GM21528 (cell line): ENCODE measurements around the gene ANGPTL5.
"Not testable (repeated sequence)": the region's sequence is repeated elsewhere in the genome, so short reads cannot be mapped to it uniquely, and the experiment has no call there.

Experiments used
- ATAC-seq: cut with Tn5 transposase; IDR thresholded peaks from one replicate; pipeline ENCODE4 v1.9.1; 2021; ENCODE audit warnings: mild to moderate bottlenecking, moderate library complexity; ENCODE audit not compliant: unreplicated experiment, low FRiP score

Gene ANGPTL5

DNA sequence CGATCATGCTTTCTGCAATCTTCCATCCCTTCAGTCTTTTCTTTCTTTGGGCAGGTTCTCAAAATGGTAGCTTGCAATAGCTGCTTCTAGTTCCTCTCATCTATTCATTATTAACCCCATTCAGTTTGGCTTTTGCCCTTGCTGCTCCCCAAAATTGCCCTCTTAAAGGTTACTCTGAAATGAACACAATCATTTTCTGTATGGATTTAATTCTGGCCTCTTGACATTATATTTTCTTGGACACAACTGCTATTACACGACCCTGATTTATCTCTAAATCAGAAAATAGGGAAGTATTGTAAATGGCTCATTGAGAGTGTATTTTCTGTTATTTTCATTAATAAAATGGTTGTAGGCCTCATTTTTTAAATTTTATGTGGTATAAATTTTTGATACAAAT is at the start of gene ANGPTL5:
Gene ANGPTL5, minus strand, starts transcription at position 101 of the 400 bp plus-strand sequence. CDS start 8,613 bp downstream, outside the sequence.
- no peak for ATAC-seq

DNA sequence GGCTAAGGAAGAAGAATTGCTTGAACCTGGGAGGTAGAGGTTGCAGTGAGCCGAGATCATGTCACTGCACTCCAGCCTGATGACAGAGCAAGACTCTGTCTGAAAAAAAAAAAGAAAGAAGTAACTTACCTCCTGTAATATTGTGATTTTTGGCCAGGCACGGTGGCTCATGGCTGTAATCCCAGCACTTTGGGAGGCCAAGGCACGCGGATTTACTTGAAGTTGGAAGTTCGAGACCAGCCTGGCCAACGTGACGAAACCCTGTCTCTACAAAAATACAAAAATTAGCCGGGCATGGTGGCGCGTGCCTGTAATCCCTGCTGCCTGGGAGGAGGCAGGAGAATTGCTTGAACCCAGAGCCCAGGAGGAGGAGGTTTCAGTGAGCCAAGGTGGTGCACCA is 47.9 kb upstream of the ANGPTL5 start:
- not testable (repeated sequence) for ATAC-seq

DNA sequence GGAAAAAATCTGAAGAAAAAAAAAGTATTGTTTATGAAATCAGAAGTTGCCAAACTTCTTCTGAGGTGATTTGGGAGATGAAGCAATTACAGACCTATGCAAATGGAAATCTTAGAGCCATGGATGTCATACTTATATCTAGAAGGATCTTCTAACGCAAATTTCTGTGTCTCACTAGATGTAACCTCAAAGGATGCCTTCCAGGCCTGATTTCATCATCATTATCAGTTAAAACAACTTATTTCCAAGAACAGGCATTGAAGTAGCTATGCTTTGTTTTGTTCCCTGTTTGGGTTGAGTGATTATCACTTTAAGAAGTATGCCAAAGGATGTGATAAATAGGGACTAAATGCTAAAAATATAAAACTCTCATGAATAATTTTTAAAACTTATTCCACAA is 43.9 kb upstream of the ANGPTL5 start:
- ATAC-seq, result no peak

DNA sequence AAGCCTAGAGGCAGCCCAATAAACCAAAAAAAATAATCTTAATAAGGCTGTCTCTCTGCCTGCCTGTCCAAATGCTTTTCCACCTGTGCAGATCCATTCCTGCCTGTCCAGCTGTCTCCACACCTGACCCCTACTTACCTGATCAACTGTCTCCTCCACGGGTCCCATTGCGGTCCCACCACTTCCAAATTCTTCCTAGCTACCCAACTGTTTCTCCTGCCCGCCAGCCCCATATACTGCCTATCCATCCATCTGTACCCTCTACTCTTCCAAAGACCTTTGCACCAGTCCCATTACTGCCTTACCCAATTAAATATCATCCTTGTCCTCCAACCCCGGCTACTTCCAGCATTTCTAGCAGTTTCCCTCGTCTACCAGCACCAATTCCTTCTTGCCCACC is 39.4 kb upstream of the ANGPTL5 start:
- ATAC-seq, result no peak

DNA sequence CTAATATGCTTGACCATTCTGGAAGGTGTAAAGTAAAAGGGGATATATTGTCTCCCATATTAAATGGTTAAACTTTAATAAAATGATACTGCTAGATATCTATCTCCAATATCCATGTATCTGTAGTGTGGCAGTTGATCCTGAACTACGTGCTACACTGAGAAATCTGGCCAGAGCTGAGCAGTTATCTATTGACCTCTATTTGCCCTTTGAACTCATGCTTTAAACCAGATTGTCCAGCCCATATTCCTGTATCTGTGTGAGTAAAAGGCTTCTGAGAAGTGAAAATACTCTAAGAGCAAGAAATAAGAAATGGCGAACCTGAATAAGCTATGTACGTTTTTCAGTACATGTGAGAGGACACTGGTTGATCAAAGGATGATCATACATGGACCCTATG is 39.0 kb upstream of the ANGPTL5 start:
- ATAC-seq, result no peak

DNA sequence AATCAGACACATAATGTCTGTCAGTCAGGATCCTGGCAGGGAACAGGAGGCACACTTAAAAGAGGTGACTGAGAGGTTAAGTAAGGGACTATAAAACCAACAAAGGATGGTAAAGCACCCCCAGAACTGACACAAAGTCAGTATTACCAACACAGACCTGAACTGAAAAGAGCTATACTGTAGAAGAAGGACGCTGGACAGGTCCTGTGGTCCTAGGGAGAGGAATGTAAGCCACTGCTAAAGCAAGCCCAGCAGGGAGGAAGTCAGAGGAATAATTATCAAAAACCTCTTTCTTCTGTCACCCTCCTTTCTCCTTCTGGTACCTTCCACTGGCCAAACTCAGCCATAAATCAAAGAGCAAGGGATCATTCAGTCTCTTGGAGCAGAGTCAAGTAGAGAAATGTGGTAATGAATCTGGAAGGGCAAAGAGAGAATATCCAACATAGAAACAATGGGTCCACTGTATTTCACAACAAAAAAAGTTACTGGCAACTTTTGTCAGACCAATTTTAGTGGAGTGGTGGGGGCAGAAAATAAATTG is 33.4 kb upstream of the ANGPTL5 start:
- no peak for ATAC-seq

DNA sequence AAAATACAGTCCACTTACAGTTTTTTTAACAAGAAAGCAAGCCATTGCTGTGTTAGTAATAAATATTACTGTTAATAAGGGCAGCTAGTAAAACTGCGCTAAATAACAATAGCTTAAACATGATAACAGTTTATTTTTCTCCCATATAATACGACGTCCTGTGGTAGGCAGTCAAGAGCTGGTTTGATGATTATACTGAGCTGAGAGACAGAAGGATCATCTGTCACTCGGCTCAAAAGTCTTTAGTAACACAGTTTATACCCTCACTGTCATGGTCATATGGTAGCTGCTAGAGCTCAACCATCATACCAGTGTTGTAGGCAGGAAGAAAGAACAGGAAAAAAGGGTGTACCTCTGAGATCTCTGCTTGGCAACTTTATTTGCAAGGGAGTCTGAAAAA is 29.1 kb upstream of the ANGPTL5 start:
- no peak for ATAC-seq

DNA sequence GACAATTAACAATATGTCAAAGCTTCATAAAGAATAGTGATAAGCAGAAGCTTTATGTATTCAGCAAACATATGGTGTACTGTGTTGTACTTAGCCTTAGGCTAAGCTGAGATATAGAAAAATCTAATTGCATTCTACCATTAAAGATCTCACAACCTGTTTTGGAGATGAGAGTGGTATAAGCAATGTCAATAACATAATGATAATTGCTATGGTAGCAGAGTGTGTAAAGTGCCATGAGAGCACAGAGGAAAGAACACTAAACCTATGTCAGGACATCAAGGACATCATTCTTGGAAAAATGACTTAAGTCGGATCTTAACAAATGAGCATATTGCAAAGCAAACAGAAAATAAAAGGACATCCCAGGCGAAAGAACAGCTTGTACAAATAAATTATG is 28.6 kb upstream of the ANGPTL5 start:
- ATAC-seq, result no peak

DNA sequence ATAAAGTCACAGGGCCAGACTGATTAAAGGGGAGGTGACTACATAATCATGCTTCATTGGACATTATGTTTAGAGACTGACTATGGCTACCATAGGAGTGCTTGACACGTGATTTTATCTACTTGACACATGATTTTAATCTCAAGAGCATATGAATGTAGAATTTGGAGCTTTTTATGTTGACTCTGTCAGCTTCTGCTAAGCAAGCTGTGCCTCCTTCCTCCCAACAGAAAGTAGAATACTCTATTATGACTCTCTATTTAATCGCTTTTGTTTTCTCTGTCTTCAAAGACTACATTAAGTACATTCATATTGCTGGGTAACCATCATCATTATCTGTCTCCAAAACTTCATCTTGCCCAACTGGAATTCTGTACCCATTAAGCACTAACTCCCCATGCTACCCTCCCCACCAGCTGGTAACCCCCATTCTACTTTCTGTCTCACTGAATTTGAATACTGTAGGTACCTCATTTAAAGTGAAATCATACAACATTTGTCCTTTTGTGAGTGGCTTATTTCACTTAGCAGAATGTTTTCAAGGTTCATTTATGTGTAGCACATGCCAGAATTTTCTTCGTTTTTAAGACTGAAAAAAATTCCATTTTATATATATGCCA is 24.7 kb upstream of the ANGPTL5 start:
- no peak for ATAC-seq

DNA sequence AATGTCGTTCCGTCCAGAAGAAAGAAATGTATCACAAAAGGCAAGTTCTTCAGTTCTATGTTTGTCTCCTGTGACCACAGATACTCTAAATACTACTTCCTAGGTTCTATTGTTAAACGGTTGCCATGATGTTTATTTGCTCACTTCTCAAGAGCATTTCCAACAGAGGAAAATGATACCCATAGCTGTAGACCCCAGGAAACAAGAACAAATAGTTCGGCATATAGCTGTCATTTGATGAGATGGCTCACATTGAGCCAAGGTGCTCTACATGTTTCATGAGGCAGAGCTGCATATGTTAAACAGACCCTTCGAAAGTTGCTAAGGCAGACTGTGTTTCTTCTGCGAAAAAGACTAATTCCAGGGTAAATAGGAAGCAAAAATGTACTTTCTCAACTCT is 15.4 kb upstream of the ANGPTL5 start:
- no peak for ATAC-seq

DNA sequence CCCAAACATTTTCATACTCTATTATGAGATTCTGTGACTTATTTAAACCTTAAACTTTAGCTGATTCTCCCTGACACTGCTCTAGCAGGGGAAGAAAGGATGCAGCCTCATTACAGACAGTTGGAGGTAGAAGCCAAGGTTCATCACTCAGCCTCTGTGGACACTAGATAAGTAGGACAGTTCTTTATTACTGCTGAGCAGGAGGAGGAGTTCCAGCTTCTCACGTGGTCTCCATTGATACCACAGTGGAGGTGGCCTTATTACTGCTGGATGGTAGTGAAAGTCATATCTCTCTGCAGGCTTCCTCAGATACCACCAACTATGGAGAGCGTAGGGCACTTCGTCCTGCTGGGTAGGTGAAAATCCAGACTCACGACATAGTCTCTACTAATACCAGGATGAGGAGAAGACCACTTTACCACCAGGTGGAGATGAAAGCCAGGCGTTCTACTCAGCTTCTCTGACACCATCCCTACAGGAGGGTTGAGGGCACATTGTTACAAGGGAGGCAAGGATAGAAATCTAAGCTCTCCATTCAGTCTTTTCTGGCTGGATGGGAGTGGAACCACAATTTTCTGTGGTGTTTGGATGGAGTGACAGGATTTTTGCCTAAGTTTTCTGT is 13.1 kb upstream of the ANGPTL5 start:
- ATAC-seq, result no peak

DNA sequence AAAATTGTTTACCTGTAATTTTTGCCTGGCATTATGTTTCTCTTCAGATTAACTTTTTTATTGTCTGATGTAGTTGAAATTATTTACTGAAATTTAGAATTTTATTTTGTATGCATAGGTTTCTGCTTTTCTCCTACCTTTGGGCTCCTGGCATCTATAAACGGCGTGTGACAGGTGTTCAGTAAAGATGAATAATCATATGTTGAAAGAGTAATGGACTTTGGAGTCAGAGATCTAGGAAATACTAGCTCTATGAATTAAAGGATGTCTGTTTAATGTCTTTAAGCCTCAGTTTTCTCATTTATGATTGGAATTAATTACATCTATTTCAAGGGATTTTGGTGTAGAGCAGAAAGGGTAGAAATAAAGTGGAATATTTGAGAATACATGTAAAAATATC is 7.2 kb upstream of the ANGPTL5 start:
- ATAC-seq, result no peak

DNA sequence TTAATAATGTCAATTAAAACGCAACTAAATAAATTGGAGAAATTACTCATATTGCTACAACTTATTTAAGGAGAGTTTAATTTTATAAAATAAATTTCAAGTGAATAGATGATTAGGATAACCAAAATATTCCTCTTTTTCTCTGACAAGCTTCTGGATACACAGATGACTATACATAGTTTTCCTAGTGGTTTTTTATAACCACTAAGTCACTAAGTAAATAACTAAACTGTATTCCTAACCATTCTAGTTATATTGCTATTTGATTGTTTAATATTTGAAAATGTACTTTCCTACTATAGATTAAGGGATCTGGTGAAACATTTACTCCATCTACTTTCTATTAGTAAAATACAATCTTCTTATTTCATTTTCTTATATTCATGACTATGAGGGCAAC is 4.7 kb upstream of the ANGPTL5 start:
- ATAC-seq, result no peak

DNA sequence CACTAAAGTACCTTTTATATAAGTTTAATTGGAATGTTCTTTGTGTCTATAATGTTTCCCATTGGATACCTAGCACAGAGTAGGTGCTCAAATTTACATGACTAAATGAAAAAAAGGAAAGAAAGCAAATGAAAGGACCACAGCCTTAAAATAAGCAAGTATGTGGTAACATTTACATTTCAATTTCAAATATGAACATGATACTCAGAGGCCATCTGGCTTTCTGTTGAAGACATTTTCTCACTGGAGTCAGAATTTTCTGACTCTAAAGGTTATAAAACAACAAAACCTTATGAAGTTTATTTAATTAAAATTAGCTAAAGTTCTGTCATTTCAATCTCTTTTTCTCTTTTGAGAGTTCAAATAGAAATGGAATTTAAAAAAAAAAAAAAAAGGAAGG is 904 bp upstream of the ANGPTL5 start:
- no peak for ATAC-seq

DNA sequence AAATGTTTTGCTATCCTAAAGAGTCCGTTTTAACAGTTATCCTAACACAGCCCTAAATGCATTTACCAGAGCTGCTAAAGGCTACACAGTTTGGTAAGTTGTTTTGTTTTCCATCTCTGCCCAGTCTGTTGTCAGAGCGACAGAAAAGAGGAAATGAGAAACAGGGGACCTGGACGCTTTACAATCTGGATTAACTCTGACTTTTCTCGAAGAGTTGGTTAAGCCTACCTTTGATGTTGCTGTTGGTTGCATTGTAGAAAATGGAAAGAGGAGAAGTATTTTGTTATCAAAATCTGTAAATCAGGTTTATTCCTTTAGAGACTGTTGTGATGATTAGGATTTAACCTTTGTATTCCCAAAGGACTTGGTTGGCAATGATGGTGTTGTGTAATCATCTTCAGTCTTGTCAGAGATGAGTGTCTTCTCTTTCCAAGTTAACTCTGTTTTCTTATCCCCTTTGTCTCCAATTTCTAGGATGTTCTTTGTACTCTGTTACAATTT is 481 bp downstream of the ANGPTL5 start:
- peak; percentile 39 for ATAC-seq

DNA sequence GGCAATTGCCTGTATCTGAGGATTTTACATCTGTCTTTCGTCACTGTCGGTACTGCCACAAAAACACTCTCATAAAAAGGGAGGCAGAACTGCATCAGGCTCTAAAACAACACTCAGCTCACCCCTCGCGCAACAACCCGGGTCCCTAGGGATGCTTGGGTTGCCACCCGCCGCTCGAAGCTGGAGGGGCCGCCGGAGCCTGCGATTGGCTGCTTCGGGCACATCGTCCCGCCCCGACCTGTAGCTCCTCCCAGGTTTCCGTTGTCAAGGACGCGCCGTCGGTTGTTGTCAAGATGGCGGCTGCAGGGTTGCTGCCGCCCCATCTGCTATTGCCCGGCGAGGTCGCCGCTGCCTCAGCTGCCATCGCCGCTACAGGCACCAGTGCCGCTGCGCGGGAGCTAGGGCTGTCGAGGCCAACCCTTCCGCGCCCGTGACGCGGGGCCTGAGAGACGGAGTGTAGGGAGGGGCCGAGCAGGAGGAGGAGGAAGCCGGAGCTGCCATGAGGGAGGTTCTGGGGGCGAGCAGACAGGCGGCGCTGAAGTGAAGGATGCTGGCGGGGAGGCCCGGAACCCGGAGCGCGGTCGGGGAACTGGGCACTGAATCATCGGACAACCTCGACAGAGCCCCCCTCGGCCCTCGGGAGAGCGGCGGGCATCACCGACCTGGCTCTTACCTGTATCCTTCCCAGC is 1.4 kb downstream of the ANGPTL5 start, which contains the start of gene CEP126:
Gene CEP126, plus strand, starts transcription at position 273 of the 689 bp plus-strand sequence. Its CDS starts 275 bp downstream, at position 548.
- ATAC-seq, result peak; percentile 100

DNA sequence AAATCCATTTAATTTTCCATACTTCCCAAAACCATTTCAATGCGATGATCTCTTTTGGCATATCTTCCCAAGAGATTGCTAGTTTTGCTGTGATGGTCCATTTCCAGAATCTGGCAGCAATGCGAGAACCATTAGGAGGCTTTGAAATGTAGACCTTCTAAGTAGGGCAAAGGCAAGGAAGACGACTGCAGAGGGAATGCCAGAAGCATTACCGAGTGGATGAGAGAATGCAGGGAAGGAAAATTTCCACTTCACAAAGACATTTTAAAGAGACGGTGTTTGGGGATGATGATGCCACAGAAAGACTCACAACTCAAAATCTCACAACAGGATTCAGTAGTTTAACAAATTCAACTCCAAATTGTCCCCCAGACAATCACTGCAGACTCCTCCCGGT is 2.0 kb downstream of the ANGPTL5 start:
- ATAC-seq, result no peak

DNA sequence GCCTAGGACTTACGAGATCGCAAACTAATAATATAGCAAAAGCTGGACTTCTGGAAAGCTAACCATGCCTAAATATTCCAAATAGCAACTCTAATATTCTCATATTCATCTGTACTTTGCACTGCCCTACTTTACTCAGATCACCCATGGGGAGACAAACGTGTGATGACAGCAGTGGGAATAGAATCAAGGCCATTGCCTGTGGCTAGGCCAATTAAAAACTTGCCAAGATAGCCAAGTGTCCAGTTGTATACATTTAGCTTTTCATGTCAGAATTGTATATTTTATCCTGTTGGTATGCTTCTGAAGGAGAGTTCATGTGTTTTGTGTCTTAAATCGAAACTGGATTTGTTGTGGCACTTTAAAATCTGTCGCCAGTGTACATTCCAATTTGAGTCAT is 2.7 kb downstream of the ANGPTL5 start:
- no peak for ATAC-seq

DNA sequence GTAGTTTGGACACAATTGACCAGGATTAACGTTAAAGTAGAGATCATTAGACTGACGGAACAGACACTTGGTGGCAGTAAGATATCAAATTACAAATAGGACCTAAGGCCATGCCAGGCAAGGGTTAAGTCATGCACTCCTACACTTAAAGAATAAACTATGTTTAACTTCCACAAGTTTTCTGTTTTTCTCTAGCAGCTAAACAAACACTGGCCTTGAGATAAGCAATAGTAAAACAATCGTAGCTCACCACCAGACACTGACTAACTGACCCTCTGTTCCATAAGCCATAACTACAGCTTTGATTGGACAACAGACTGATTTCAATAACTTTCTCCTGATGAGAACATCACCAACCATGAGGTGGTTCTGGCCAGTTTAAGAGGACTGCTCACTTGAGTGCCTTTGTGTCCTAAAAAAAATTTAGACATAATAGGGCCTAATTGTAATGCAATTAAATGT is 3.5 kb downstream of the ANGPTL5 start:
- no peak for ATAC-seq

DNA sequence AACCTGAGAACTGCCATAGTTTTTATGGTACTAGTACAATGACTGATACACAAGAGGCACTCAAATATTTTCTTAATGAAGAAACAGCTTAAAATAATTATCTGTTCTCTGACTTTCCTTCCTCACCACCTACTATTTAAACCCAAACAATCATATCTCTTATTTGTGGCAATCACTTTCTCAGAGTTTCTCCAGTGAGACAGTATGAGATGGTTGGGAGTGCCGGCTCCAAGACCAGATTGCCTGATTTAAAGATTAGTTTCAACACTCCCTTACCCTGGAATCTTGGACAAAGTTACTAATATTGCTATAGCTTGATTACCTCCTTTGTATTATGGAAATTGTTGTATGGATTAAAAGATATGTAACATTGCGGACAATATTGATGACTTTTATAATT is 7.2 kb downstream of the ANGPTL5 start:
- ATAC-seq, result no peak

DNA sequence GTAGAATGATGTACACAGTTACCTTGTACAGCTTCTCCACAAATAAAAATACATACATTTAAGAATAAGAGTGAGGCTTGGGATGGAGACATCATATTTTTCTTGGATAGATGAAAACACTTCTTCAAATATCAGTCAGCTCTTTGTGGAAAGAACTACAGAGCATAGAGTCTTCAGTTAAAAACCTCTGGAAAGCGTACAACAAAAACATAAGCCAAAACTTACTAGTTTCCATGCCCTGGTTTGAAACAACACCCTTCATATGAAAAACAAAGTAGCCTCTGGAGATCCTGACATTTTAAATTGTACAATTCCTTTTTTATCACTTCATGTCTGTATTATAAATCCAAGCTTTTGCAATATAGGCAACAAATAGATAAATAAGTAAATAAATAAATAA is 8.5 kb downstream of the ANGPTL5 start:
- no peak for ATAC-seq
